T1000 (cell line): ENCODE measurements around the gene DGCR2.

Source experiments
- DNase-seq: peaks from one replicate; lab custom pipeline; 2025; ENCODE audit warnings: mixed read lengths; lab: John Stamatoyannopoulos, UW

DGCR2 gene

DNA sequence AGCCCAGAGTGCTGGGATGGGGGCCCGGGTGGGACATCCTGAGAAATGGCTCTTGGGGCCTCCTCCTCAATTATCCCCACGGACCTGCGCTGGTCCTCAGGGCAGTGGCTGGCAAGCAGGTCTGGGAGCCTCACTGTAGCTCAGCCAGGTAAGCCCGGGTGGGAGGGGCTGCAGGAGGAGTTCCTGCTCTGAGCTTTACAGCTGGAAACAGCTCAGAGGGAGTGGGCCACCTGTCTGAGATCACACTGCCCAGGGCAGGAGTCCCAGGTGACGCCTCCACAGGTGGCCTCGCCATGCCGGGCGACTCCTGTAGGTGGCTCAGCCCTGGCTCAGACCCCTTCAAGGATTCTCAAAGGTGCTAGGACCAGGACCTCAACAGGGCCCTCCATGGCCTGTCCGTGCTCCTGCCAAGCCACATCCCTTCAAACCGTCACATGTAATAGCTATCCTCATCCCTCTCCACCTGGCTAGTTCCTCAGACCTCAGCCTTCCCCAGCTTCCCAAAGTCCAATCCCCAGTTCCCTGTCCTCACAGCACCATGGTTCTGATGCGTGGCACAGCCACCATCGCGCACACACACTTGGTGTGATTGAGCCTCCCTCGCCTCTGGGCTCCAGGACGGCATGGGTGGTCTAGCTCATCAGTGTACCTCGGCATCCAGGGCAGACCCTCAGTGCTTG is 5.3 kb upstream of the DGCR2 start:
- no peak for DNase-seq

- no peak for DNase-seq
Observed at GRCh38 chr22:19126309-19127273, 4.4 kb upstream of the DGCR2 start.

DNA sequence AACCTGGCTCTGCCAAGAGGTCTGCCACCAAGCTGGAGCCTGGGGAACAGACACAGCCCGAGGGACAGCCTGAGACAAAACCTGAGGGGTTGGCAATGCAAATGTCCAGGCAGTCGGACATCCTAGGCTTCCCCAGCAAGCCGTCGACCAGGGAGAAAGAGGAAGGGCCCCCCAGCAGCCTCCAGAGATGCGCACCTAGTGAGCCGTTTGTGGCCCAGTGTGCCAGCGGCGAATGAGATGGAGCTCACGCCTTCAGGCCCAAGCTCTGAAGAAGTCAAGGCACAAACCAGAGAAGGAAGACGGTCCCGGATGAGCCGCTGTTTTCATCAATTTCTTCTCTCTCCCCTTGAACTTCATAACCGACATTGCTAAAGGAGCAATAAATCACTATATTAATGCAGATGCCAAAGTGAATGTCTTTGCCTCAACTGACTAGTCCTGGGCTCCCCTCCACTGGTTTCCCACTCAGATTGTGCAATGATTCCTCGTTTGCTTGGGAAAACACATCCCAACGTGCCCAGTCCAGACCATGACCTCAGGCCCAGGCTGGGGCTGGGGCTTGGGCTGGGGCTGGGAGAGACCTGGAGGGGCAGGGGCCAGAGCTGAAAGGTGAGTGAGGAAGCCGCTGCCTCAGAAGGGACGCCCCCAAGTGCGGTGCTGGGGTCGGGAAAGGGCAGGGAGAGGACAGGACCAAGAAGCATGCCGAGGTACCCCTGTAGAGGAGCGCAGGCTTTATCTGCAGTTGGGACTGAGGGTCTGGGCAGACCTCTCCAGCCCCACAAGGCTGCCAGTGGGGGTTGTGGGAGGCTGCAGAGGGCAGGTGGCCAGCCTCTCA is 3.5 kb upstream of the DGCR2 start:
- no peak for DNase-seq

DNA sequence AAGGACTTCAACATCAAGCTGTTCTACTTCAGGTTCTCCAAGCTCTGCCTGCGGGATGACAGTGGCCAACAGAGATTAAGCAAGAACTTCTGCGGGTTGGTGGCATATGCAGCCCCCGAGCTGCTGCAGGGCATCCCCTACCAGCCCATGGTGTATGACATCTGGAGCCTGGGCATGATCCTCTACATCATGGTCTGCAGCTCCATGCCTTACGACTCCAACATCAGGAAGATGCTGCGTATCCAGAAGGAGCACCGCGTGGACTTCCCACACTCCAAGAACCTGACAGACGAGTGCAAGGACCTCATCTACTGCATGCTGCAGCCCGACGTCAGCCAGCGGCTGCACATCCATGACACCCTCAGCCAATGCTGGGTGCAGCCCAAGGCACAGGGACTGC is 2.8 kb upstream of the DGCR2 start:
- DNase-seq, result no peak

DNA sequence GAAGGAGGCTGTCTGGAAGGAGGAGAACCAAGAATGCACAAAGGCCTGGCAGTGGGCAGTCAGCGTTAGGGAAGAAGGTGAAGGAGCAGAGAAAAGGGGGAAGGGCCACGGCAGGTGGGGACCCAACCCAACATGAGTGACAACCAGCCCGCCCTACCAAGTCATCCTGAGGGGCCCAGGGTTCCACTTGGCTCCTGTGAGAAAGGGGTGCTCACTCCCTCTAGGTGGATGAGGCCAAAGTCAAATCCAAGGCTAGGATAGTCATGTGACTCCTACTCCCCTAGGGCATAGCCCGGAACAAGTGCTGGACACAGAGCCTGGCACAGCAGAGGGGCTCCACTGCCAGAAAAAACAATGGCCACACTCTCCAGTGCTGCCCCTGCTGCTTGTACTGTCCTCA is 2.2 kb upstream of the DGCR2 start:
- no peak for DNase-seq

DNA sequence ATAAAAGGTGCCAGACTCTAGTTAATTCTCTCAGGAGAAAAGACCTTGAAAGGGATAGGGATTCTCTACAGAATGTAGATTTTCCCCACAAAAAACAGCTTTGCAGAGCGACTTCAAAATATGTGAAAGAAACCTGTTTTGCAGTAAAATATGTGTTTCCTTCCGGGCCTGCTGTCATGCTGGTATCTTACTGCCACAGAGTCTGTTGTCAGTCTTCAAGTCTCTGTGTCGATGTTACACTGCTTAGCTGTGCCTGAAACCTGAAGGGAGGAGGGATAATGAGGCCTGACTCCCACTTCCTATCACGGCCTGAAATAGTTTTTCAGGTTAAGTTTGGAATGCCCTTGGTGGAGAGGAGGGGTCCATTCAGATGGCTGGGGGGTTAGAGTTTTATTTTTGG is 1.7 kb upstream of the DGCR2 start:
- DNase-seq, result no peak

DNA sequence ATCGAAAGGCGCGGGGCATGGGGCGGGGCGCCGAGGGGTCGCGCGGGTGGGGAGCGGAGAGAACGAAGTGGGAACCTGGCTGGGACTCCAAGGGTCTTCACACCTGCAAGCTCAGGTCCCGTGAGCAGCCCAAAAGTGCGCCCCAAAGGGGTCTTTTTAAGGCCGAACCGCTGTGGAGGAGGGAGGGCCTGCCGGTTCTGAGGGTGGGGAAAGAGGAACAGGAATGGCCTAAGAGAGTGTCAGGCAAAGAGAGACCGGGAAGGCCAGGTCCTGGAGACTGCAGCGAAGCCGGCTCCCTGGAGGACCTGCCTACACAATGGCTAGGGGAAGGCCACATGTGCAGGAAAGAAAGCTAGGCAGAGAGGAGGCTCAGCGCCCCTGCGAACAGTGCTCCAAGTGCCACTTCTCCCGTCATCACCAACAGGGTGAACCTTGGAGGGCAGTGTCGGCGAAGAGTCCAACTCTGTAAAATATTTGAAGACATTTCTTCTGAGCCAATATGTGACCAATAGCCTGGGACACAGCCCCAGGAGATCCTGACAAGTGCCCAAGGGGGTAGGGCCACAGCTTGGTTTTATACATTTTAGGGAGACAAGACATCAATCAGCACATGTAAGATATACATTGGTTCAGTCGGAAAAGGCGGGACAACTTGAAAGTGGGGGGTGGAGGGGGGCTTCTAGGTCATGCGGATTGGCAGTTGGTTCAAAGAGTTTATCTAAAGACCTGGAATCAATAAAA is 710 bp upstream of the DGCR2 start:
- no peak for DNase-seq

DNA sequence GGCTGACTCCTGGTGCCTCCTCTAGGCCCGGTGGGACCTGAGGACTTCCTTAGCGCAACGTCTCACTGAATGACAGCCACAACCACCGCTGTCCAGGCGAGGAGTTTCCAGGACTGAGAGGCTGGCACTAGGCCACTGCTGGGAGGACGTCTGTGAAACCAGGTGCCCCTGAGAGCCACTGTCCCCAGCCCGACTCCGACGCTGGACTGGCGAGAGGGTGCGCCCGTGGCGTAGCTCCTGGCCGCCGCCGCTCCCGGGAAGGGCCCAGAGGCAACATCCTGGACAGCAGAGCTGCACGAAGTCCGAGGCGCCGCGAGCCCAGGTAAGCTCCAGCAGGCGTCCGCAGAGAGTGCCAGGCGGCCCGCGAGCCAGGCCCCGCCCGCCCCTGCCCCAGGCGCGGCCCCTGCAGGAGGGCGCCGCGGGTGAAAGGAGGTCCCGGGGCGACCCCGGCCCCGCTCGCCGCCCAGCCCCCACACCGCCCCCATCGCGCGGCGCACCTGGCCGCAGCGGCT is 525 bp downstream of the DGCR2 start:
- no peak for DNase-seq

DNA sequence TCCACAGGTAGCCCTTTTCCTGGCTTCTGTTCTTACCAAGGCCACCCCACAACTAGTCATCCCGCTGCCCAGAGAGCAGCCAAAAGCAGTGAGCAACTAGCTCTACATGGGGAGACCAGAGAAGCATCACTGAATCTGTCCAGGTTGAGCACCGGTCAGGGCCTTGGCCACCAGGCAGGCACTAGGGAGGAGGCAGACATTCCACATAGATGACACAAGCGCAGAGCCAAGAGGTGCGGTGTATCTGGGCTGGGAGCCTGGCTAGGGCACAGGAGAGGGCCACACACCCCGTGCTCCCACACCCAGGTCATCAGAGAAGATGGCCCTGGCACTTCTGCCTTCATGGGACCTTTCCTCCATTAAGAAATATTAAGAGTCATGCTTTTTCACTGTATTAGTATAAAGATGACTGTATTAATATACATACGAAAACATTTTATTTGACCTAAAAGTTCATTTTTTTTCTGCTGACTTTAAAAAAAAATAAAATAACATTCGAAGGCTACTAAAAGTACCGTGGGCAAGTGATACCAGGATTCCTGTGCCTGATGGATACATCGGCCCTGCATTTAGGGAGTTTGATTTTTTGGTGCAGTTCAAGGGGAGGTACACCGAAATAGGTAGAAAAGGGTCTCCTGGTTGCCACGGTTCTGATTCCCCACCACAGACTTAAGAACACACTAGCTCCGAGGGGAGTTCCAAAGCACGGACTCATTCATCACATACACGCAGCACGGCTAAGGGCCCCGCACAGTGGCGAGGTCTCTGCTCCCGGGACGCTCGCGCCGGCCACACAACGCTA is 1.2 kb downstream of the DGCR2 start:
- DNase-seq, result peak; percentile 24

- DNase-seq, result no peak
Observed at GRCh38 chr22:19119949-19120348, 2.3 kb downstream of the DGCR2 start.

DNA sequence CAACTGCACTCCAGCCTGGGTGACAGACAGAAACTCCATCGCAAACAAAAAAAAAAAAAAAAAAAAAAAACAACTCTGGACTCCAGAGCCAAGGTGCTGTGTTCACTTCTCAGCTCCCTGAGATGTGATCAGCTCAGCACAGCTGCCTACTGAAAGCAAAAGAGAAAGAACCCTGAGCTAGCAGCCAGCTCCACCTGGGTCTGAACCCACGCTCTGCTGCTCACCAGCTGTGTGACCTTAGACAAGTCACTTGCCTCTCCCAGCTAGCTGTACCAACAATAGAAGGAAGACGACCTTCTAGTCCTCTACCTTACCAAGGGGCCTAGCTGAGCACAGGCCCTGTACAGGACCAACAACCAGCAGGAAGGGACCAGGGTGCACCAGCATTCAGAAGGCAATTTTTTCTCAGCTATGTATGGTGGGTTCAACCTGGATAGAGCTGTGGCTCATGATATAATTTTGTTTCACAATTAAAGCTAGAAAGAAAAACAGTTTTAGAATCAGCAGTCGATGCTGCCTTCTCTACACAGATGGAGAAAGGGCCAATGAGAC is 3.8 kb downstream of the DGCR2 start:
- no peak for DNase-seq

DNA sequence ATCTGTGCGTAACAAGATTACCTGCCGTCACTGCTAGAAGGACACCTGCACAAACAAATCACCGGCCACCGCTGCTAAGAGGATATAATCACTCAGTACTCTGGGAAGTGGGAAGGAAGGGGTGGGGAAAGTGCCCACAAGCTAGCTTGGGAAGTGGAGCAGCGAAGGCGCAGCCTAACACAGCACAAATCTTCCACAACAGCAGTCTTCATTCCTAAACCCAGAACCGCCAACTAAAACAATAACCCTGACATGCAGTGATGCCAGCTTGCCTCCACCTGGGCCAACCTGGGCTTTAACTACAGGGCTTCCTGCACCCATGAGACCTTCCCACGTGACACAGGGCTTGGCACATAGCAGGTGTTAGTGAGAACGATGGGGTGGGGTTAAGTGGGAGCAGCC is 5.1 kb downstream of the DGCR2 start:
- no peak for DNase-seq

GRCh38 chr22:19115628-19116027 is 6.6 kb downstream of the DGCR2 start:
- no peak for DNase-seq

DNA sequence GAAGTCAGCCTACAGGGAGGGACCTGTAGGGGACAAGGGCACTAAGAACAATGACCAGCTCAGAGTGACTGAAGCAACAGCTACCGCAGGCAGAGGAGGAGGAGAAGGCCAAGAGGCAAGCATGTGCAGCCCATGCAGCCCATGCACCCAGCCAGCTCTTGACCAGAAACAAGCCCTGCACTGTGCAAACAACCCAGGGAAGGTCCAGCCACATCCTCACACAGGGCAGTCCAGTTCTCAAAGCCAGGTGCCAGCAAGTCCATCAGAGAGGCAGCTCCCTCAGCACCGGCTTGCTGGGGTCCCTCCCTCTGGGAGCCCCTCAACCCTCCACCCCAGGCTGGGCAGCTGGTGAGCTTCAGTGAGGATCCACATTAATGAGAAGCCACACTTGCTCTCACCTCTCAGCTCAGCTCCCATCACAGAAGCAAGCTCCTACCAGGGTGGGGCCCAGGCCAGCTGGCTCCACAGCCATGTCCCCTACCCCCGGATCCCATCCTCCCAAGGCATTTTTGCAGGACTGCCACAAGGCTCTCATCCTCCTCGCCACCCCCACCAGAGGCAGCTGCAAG is 7.1 kb downstream of the DGCR2 start:
- DNase-seq, result no peak

DNA sequence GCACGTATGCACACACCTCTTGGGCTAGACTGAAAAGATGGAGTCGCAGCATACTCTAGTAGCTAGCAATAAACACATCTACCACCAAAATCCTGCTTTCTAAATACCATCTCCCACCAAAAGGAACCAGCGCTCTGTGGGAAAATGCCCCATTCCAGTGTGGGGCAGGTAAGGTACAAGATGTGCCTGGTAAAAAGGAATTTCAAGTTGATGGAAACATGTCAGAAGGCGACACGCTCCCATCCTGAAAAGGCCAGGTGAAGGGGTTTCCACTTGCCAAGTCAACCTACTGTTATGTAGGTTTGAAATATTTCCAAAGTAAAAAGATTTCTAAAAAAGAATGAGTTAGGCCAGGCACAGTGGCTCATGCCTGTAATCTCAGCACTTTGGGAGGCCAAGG is 8.8 kb downstream of the DGCR2 start:
- DNase-seq, result no peak

GRCh38 chr22:19111584-19111983 is 10.6 kb downstream of the DGCR2 start:
- no peak for DNase-seq

DNA sequence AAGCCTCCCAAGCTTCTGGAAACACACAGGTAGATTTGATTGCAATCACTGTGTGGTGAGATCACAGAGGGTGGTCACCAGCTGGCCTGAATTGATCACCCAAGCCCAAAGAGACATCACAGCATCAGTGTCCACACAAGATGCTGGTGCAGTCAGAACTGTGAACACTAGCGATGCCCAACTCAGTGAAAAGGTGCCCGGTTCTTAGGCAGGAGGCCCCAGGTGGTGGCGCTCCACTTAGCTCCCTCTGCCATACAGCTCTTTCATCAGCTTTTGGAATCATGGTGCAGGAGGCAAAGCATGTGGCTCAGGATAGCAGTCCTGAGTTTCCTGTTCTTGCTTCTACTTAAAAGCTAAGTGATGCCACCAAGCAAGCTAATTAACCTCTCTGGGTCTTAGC is 11.1 kb downstream of the DGCR2 start:
- no peak for DNase-seq

DNA sequence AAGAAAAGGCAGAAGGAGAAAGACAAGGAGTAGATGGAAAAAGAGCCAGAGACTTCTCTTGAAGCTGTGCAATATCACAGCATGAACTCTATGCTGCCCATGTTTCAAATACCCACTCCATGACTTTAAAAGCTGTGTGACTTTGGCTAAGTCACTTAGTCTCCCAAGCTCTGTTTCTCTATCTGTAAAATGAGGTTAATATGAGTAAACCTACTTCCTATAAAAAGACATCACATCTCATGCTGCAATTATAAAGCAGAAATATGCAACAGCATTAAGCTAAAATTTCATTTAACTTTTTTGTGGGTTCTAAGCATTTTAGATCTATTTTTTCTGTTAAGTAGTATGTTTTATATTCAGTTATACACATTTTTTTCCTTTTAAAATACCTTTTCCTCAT is 11.6 kb downstream of the DGCR2 start:
- DNase-seq, result no peak

GRCh38 chr22:19110064-19110458 is 12.2 kb downstream of the DGCR2 start:
- no peak for DNase-seq
